ENCODE results near the gene GADD45G.

Gene GADD45G

GRCh38 chr9:89592963-89593726 lies 11.7 kb upstream of the GADD45G start:
- no peak for DNase-seq (ENCODE audit: low read depth)

- DNase-seq (ENCODE audit: low read depth) = no peak
These were observed 10.9 kb upstream of the GADD45G start for GRCh38 chr9:89593727-89594427.

- DNase-seq (ENCODE audit: low read depth) = no peak
These were observed 9.8 kb upstream of the GADD45G start for GRCh38 chr9:89594811-89595550.

GRCh38 chr9:89595646-89596045 lies 9.2 kb upstream of the GADD45G start:
- DNase-seq (ENCODE audit: low read depth) = no peak

GRCh38 chr9:89596937-89597555 lies 7.8 kb upstream of the GADD45G start:
- DNase-seq (ENCODE audit: low read depth) = no peak

GRCh38 chr9:89597711-89598362 lies 7.0 kb upstream of the GADD45G start:
- no peak for DNase-seq (ENCODE audit: low read depth)

- DNase-seq (ENCODE audit: low read depth) = no peak
These were observed 6.5 kb upstream of the GADD45G start for GRCh38 chr9:89598363-89598713.

- no peak for DNase-seq (ENCODE audit: low read depth)
These were observed 5.9 kb upstream of the GADD45G start for GRCh38 chr9:89598926-89599325.

GRCh38 chr9:89600831-89601230 lies 4.0 kb upstream of the GADD45G start:
- no peak for DNase-seq (ENCODE audit: low read depth)

- no peak for DNase-seq (ENCODE audit: low read depth)
These were observed 3.5 kb upstream of the GADD45G start for GRCh38 chr9:89601306-89601705.

- DNase-seq (ENCODE audit: low read depth) = no peak
These were observed 2.8 kb upstream of the GADD45G start for GRCh38 chr9:89601856-89602562.

- DNase-seq (ENCODE audit: low read depth) = no peak
These were observed 1.6 kb upstream of the GADD45G start for GRCh38 chr9:89602978-89603766.

GRCh38 chr9:89603767-89604665 lies 796 bp upstream of the GADD45G start:
- no peak for DNase-seq (ENCODE audit: low read depth)

GRCh38 chr9:89605465-89606048 lies 745 bp downstream of the GADD45G start:
- DNase-seq (ENCODE audit: low read depth) = no peak

GRCh38 chr9:89606049-89606623 lies 1.3 kb downstream of the GADD45G start:
- no peak for DNase-seq (ENCODE audit: low read depth)

GRCh38 chr9:89606624-89607311 lies 2.0 kb downstream of the GADD45G start:
- no peak for DNase-seq (ENCODE audit: low read depth)

GRCh38 chr9:89608641-89609335 lies 4.0 kb downstream of the GADD45G start:
- DNase-seq (ENCODE audit: low read depth) = no peak

All from HS-5 (cell line).